OCI-LY1 (cell line): ENCODE results near the gene C20orf204.

Experiments
- H2AFZ ChIP-seq: fragments of 200-600 bp; sonication (generic), shearing (Covaris generic); 2 replicates; pipeline ENCODE4 v1.6.0; 2014; ENCODE audit warnings: antibody characterized with exemption, mild to moderate bottlenecking, low read length
- H3F3A ChIP-seq: fragments of 200-600 bp; sonication (generic), shearing (Covaris generic); 2 replicates; pipeline ENCODE4 v1.6.0; 2014; ENCODE audit warnings: mild to moderate bottlenecking, antibody characterized with exemption, low read length, moderate library complexity; ENCODE audit not compliant: insufficient read depth
- H3K27ac ChIP-seq: fragments of 200-600 bp; sonication (generic); 2 replicates; pipeline ENCODE4 v1.5.1; 2014; ENCODE audit warnings: low read length, mixed run types, mild to moderate bottlenecking, low read depth; ENCODE audit not compliant: poor library complexity, severe bottlenecking
- H3K27me3 ChIP-seq: fragments of 200-600 bp; sonication (generic); 2 replicates; pipeline ENCODE4 v1.6.0; 2014; ENCODE audit warnings: antibody characterized with exemption, mild to moderate bottlenecking, low read length, moderate library complexity; ENCODE audit not compliant: insufficient read depth
- H3K36me3 ChIP-seq: fragments of 200-600 bp; sonication (generic); 2 replicates; pipeline ENCODE4 v1.6.1; 2014; ENCODE audit warnings: mild to moderate bottlenecking, antibody characterized with exemption, low read length, moderate library complexity, mixed read lengths; ENCODE audit not compliant: insufficient read depth
- H3K4me1 ChIP-seq: fragments of 200-600 bp; sonication (generic); 2 replicates; pipeline ENCODE4 v1.5.1; 2014; ENCODE audit warnings: mild to moderate bottlenecking, low read length, moderate library complexity; ENCODE audit not compliant: insufficient read depth, severe bottlenecking
- H3K4me2 ChIP-seq: fragments of 200-600 bp; sonication (generic), shearing (Covaris generic); 2 replicates; pipeline ENCODE4 v1.6.1; 2014; ENCODE audit warnings: low read length
- H3K4me3 ChIP-seq: fragments of 200-600 bp; sonication (generic); 2 replicates; pipeline ENCODE4 v1.5.1; 2014; ENCODE audit warnings: low read length, low read depth, mild to moderate bottlenecking, mixed read lengths; ENCODE audit not compliant: poor library complexity, severe bottlenecking
- H3K79me2 ChIP-seq: fragments of 200-600 bp; shearing (Covaris generic); 2 replicates; pipeline ENCODE4 v1.6.1; 2016; ENCODE audit warnings: mixed run types, low read length, mixed read lengths; ENCODE audit not compliant: insufficient read depth
- H3K9ac ChIP-seq: fragments of 200-600 bp; sonication (generic), shearing (Covaris generic); 2 replicates; pipeline ENCODE4 v1.6.1; 2014; ENCODE audit warnings: mild to moderate bottlenecking, low read length, mixed read lengths
- H3K9me2 ChIP-seq: fragments of 200-600 bp; sonication (generic), shearing (Covaris generic); 2 replicates; pipeline ENCODE4 v1.6.1; 2014; ENCODE audit warnings: low read depth, mild to moderate bottlenecking, low read length, mixed read lengths
- H3K9me3 ChIP-seq: fragments of 200-600 bp; shearing (Covaris generic); 2 replicates; pipeline ENCODE4 v1.6.1; 2014; ENCODE audit warnings: low read length, mixed read lengths
- H4K20me1 ChIP-seq: fragments of 200-600 bp; sonication (generic), shearing (Covaris generic); 2 replicates; pipeline ENCODE4 v1.6.0; 2016; ENCODE audit warnings: mild to moderate bottlenecking, low read length; ENCODE audit not compliant: insufficient read depth
- EZH2 ChIP-seq: fragments of 200-600 bp; sonication (generic), shearing (Covaris generic); IDR thresholded peaks from 2 replicates; pipeline ENCODE4 v1.8.0; 2017; ENCODE audit warnings: borderline replicate concordance, mixed run types, mild to moderate bottlenecking, antibody characterized with exemption, low read length, moderate library complexity, mixed read lengths
- TF ChIP-seq, protein P1 (sequence below): fragments of 200-600 bp; sonication (generic), shearing (Covaris generic); IDR thresholded peaks from 2 replicates; pipeline ENCODE4 v1.5.1; 2017; ENCODE audit warnings: mild to moderate bottlenecking, antibody characterized with exemption, low read length, moderate library complexity, mixed read lengths

Gene C20orf204

DNA sequence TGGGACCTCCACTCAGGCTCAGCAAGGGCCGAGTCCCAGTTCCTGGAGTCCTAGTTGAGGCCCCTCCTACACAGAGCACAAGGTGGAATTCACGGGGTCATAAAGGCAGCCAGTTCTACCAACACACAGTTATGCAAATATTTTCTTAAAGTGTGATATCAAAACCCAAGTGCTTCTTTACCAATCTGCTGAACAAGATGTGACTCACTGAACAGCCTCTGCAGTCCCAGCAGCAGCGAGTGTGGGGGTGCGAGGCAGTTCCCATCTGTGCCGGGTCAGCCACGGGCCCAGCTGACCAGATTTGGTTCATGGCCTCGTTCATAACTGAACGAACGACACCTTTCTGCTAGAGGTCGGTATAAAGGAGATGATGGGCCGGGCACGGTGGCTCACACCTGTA lies 22.6 kb downstream of the C20orf204 start:
- H3K79me2 ChIP-seq: no peaks in the 10 kb centered on the region
- no peak overlapping the region for H3K9ac ChIP-seq
- TF ChIP-seq, protein P1, sequence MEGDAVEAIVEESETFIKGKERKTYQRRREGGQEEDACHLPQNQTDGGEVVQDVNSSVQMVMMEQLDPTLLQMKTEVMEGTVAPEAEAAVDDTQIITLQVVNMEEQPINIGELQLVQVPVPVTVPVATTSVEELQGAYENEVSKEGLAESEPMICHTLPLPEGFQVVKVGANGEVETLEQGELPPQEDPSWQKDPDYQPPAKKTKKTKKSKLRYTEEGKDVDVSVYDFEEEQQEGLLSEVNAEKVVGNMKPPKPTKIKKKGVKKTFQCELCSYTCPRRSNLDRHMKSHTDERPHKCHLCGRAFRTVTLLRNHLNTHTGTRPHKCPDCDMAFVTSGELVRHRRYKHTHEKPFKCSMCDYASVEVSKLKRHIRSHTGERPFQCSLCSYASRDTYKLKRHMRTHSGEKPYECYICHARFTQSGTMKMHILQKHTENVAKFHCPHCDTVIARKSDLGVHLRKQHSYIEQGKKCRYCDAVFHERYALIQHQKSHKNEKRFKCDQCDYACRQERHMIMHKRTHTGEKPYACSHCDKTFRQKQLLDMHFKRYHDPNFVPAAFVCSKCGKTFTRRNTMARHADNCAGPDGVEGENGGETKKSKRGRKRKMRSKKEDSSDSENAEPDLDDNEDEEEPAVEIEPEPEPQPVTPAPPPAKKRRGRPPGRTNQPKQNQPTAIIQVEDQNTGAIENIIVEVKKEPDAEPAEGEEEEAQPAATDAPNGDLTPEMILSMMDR: no peak
- no peak for TF ChIP-seq EZH2
- no peak overlapping the region for H3K4me3 ChIP-seq
- no peaks in the 10 kb centered on the region for H3K9me3 ChIP-seq
- no peak overlapping the region for H2AFZ ChIP-seq
- peaks cover 25% of the 10 kb centered on the region for H3K4me1 ChIP-seq
- no peak overlapping the region for H3K4me2 ChIP-seq
- H3K36me3 ChIP-seq: no peaks in the 10 kb centered on the region
- no peaks in the 10 kb centered on the region for H3K9me2 ChIP-seq
- H3K27ac ChIP-seq: no peak overlapping the region
- peaks cover 11% of the 10 kb centered on the region for H3K27me3 ChIP-seq
- no peaks in the 10 kb centered on the region for H3F3A ChIP-seq
- H4K20me1 ChIP-seq: no peaks in the 10 kb centered on the region

DNA sequence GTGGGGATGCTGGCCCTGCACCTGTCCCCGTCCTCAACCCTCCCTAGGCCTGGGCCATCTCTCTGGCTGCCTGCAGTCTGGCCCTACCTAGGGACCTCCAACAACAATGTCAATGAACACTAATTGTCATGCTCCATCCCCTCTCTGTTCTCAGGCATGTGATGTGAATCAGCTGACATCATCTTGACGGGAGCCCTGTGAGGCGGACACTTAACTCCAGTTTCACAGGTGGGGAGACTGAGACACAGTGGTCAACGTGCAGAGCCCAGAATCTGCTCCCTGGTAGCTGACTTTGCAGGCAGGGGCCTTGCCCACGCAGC lies 26.3 kb downstream of the C20orf204 start:
- TF ChIP-seq, protein P1: no peak
- TF ChIP-seq EZH2: no peak
- Histone ChIP-seq H3K4me1 (peaks cover 41% of the 10 kb centered on the region), H3K9ac (peak overlapping the region; percentile 79; the same call in 1 of the 2 replicates), H3K4me3 (peak overlapping the region; percentile 78), H3K9me2 (no peaks in the 10 kb centered on the region), H3K27me3 (no peaks in the 10 kb centered on the region; the same call in 1 of the 2 replicates), H3K36me3 (no peaks in the 10 kb centered on the region), H3K79me2 (no peaks in the 10 kb centered on the region), H3K9me3 (no peaks in the 10 kb centered on the region), H3K27ac (no peak overlapping the region), H4K20me1 (no peaks in the 10 kb centered on the region), H2AFZ (no peak overlapping the region), H3K4me2 (peak overlapping the region; percentile 98), H3F3A (no peaks in the 10 kb centered on the region)

DNA sequence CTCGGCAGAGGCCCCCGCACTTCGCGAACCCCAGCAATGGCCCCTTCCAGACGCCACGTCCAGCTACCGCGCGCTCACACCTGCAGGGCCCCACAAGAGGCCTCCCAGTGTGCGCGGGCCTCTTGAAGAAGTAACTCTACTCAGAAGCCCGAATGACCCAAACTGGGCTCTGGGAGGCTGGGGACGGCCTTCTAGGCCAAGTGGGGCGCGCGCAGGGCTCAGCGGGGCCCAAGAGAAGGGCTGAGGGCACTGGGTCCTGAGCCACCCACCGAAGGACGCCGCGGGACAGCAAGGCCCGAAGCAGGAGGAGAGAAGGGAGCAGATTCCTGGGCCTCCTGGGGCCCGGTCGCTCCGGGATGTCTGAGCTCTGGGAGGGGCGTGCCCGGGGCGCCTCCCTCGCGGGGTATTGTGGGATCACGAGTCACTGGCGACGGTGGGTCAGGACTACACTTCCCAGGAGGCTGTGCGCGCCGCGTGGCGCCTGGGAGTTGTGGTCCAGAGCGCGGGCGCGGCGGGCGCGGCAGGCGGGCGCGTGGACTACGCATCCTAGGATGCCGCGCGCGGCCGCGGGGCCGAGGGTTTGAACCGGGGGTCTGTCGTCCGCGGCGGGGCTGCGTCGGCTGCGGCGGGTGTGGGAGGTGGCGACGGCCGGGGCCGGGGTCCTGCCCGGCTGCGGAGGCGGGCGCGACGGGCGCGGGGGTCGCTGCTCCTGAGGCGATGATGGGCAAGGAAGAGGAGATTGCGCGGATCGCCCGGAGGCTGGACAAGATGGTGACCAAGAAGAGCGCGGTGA lies 26.8 kb downstream of the C20orf204 start, which contains the start of gene TCEA2:
Gene TCEA2 (plus strand): TSS at position 603 of the 793 bp plus-strand sequence. CDS start 115 bp downstream, at position 718.
- Histone ChIP-seq H3K4me1 (peaks cover 37% of the 10 kb centered on the region), H3K36me3 (no peaks in the 10 kb centered on the region)

More for the DNA sequence above, 26.8 kb downstream of the C20orf204 start, which contains the start of gene TCEA2:
- H3K4me2 ChIP-seq: peak within 1 kb of the TSS; percentile 98
- no peak within 1 kb of the TSS for H2AFZ ChIP-seq
- H3F3A ChIP-seq: no peaks in the 10 kb centered on the region
- no peaks in the 10 kb centered on the region for H4K20me1 ChIP-seq
- H3K27me3 ChIP-seq: no peaks in the 10 kb centered on the region; the same call in 1 of the 2 replicates
- H3K79me2 ChIP-seq: no peaks in the 10 kb centered on the region
- H3K9me3 ChIP-seq: no peaks in the 10 kb centered on the region
- H3K4me3 ChIP-seq: peak within 1 kb of the TSS; percentile 78
- H3K9me2 ChIP-seq: no peaks in the 10 kb centered on the region
- H3K27ac ChIP-seq: no peak within 1 kb of the TSS
- TF ChIP-seq, protein P1: no peak
- no peak for TF ChIP-seq EZH2
- H3K9ac ChIP-seq: peak within 1 kb of the TSS; percentile 79
